CD4-positive, alpha-beta T cell treated with Interleukin-4 for 4 hours (primary cell): ENCODE data around the gene KCNK7.
A peak's percentile ranks its signal among the peaks of the same experiment; 100 is the strongest.

Experiments used
- DNase-seq: peaks from one replicate; pipeline ENCODE4 v3.0.0-alpha.2; 2020

KCNK7 gene

DNA sequence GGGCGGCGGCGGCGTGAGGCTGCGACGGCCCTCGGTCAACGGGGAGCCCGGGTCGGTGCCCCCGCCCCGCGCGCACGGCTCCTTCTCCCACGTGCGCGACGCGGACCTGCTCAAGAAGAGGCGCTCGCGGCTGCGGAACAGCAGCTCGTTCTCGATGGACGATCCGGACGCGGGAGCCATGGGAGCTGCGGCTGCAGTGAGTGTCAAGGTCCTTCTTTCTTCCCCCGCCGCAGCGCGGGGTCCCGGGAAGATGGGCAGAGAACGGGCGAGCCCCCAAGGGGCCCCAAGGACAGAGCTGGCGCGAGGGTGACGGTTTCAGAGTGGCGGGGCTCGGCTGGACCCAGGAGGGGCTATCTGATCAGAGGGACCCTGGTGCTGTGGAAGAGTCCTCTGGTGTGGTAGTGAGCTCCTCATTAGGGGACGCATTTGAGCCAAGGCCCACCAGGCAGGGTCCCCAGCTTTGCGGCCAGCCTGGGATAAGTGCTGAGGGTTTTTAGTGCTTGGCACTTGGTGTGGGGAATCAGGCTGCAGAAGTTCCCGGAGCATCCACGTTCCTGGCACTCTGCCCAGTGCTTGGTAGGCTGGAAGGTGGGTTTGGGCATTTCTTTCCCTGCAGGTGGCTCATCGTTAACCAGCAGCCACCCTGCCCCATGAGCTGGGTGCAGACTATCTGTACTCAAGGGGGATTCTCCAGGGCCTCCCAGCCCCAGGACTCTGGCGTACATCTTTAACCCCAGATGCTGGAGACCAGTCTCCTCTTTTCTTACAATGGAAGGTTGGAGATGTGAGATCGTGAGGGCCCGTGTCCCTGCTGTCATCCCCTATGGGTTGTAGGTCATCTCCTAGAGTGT lies 10.0 kb downstream of the KCNK7 start:
- no peak for DNase-seq

DNA sequence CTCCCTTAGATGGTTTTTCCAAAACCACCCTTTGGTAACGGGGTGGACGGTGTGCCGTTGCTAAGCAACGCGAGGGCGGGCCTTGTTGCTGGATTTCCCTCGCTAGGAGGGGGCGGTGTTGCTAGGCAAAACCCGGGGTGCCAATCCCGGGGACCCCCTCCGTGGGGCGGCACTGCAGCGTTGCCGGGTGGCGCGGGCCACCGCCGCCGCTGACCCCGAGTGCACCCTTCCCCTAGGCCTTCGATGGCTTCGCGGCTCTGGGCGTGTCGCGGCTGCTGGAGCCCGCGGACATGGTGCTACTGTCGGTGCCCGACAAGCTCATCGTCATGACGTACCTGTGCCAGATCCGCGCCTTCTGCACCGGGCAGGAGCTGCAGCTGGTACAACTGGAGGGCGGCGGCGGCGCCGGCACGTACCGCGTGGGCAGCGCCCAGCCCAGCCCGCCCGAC lies 10.9 kb downstream of the KCNK7 start:
- DNase-seq: no peak

DNA sequence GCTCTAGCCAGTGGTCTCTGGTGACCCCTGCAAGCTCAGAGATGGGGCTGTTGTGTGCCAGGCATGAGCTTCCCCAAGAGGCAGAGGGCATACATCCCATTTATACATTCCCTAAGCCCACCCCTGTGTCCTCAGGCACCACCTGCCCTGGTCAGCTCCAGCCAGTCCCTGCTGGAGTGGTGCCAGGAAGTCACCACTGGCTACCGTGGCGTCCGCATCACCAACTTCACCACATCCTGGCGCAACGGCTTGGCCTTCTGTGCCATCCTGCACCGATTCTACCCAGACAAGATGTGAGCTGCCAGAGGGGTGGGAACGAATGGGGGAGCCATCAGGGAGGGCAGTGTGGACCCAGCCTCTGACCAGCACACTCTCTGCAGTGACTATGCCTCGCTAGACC lies 11.5 kb downstream of the KCNK7 start:
- no peak for DNase-seq

DNA sequence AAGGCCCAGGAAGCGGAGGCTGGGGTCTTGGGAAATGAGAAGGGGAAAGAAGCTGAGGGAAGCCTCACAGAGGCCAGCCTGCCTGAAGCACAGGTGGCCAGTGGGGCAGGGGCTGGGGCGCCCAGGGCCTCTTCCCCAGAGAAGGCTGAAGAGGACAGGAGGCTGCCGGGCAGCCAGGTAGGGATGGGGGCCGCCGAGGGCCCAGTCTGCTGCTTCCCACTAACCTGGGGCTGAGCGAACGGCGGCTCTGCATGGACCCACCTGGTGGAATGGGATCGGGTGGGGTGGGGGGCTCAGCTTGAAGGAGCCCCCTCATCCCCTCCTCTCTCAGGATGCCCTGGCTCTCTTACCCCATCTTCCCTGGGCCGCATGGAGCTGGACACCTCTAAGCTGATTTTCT lies 12.0 kb downstream of the KCNK7 start:
- no peak for DNase-seq

- no peak for DNase-seq
Measured at GRCh38 chr11:65581928-65582327, 13.7 kb downstream of the KCNK7 start.

- DNase-seq: no peak
Measured at GRCh38 chr11:65580756-65581155, 14.8 kb downstream of the KCNK7 start.

DNA sequence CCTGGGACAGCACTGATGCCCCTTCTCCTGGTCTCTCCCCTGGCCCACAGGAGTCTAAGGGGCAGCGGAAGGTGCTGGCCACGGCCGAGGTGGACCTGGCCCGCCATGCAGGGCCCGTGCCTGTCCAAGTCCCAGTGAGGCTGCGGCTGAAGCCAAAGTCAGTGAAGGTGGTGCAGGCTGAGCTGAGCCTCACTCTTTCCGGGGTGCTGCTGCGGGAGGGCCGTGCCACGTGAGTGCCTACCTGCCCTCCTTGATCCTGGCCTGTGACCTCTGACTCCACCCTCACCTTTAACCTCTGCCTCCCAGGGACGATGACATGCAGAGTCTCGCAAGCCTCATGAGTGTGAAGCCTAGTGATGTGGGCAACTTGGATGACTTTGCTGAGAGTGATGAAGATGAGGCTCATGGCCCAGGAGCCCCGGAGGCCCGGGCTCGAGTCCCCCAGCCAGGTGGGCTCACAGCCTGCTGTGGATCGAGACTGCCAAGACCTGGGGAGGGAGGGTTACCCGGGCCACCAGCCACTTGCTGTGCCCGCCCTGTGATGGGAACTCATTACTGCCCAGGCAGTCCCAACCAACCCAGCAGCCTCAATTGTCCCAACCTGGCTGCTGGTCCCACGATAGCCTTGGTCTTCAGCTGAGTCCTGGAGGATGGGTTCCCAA lies 15.4 kb downstream of the KCNK7 start:
- DNase-seq: no peak

DNA sequence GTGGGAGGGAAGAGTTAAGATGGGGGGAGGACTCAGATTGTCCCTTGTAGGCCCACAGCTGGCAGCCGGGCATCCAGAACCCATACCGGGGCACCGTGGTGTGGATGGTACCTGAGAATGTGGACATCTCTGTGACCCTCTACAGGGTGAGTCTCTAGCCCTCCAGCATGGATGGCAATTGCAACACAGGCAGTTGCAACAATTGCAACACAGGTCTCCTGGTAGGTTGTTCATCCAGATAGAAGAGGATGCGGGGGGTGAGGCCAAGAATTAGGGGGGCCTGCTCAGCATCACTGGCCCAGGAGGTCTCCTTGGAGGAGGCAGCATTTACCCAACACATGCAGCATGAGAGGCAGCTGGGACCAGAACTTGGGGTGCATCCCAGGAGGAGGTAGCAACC lies 16.3 kb downstream of the KCNK7 start:
- no peak for DNase-seq

- no peak for DNase-seq
Measured at GRCh38 chr11:65578667-65579066, 16.9 kb downstream of the KCNK7 start.

- DNase-seq: no peak
Measured at GRCh38 chr11:65578134-65578533, 17.5 kb downstream of the KCNK7 start.

GRCh38 chr11:65577756-65578109 lies 17.9 kb downstream of the KCNK7 start:
- DNase-seq: no peak

GRCh38 chr11:65576867-65577755 lies 18.5 kb downstream of the KCNK7 start:
- DNase-seq: peak; percentile 27

DNA sequence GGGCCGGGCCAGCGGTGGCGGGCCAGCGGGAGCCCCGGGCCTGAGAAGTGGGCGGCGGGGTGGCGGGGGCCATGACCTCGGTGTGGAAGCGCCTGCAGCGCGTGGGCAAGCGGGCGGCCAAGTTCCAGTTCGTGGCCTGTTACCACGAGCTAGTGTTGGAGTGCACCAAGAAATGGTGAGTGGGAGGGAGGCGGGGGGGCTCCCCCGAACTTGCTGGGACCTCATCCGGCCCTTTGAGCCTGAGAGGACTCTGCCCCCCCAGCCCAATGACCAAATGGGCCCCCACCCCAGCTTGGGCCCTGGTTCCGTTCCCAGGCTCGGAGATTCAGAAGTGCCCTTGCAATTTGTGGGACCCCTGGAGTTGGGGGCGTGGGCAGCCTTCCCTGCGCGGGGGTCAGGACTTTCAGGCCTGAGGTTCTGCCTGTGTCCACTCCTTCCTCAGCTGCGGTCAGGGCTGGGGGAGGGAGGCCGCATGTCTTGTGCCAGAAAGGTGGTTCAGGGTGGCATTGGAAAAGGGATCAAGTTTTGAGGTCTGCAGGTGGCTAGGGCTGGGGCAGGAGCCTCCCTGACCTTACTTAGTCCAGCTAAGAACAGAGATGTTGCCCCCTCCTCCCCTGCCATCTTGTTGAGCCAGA lies 19.3 kb downstream of the KCNK7 start:
- no peak for DNase-seq

DNA sequence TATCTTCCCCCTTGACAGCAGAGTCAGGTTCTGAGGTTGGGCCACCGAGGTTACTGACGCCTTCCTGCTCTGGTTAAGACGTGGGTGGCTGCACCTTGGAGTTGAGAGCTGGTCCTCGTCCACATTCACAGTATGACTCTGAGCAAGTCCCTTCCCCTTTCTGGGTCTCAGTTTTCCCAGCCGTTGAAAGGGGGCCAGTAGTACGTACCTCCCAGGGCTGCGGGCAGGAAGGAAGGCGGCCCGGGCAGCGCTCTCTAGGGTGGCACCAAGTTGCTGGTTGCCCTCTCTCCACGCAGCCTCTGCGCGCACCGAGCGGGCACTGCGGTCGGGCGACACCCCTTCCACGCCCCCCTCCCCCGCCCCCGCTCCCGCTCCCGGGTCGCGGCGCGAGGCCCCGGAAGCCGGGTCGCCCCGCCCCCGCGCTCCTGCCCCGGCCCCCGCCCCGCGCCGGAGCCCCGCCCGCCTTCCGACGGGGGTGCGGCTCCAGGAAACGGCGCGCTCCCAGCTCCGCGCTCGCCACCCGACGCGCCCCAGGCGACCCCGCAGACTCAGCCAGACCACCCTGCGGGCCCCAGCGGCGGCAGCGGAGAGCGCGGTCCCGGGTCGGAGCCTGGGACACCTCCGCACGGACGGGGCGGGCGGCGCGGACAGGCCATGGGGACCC lies 19.9 kb downstream of the KCNK7 start, which contains the start of gene EHBP1L1:
TSS of gene EHBP1L1 (plus strand) at position 486 of the 664 bp plus-strand sequence. CDS start 250 bp downstream, outside the sequence.
- DNase-seq: peak; percentile 77

- no peak for DNase-seq
Measured at GRCh38 chr11:65574811-65575567, 20.6 kb downstream of the KCNK7 start.

GRCh38 chr11:65574109-65574810 lies 21.3 kb downstream of the KCNK7 start:
- DNase-seq: peak; percentile 90

GRCh38 chr11:65573391-65574079 lies 22.1 kb downstream of the KCNK7 start:
- no peak for DNase-seq

- DNase-seq: peak; percentile 86
Measured at GRCh38 chr11:65572356-65573051, 23.1 kb downstream of the KCNK7 start, which contains the start of gene FAM89B. TSS of gene FAM89B (plus strand) at chr11:65572538. CDS start at chr11:65572670, 132 bp downstream.

- no peak for DNase-seq
Measured at GRCh38 chr11:65571940-65572339, 23.7 kb downstream of the KCNK7 start.
